ENCODE measurements around the gene KRTDAP. TPM values are rescaled to one million over a fixed set of nuclear protein-coding genes. Genes with fewer than 3 reads are reported as not detected.

The KRTDAP gene
- total RNA-seq, 1 experiment from 2014 or later: not detected

DNA sequence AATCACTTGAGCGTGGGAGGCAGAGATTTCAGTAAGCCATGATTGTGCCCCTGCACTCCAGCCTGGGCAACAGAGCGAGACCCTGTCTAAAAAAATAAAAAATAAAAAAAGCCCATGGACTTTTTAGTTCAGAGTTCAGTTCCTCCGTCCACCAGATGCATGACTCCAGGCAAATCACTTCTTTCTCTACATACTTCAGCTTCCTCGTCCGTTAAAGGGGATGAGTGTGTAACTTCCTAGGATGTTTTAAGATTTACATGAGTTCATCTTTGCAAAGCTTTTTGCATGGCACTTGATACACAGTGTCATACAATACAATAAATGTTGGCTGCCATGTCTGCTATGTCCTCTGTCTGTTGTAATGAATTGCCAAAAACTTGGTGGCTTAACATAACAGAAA lies 52.2 kb downstream of the KRTDAP start:
- Histone ChIP-seq H3K4me3 (no peak overlapping the region), H3K27ac (no peak overlapping the region), H3K36me3 (no peaks in the 10 kb centered on the region), H3K4me1 (no peaks in the 10 kb centered on the region), H3K9me3 (replicated peaks) (no peaks in the 10 kb centered on the region), H3K27me3 (peaks cover 25% of the 10 kb centered on the region)
- DNase-seq: no peak

DNA sequence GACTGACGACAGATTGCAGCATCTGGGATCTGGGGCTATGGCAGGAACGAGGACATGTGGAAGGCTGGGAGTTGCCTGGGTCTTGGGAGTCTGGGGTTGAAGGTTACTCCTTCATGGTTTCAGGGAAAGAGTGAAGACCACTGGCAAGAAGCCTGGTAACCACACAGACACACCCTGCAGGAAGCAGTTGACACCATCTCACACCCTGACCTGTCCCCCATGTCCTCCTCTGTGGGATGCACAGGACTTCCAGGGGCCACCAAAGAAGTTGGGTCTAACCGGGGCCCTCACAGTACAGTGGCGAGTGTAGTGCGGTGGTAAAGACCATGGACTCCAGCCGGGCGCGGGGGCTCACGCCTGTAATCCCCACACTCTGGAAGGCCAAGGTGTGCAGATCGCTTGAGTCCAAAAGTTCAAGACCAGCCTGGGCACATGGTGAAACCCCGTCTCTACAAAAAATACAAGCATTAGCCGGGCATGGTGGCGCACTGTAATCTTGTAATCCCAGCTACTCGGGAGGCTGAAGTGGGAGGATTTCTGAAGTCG lies 52.8 kb downstream of the KRTDAP start:
- H3K9me3 ChIP-seq (replicated peaks): no peaks in the 10 kb centered on the region
- DNase-seq: no peak
- H3K27me3 ChIP-seq: peaks cover 25% of the 10 kb centered on the region
- no peaks in the 10 kb centered on the region for H3K36me3 ChIP-seq
- no peak overlapping the region for H3K27ac ChIP-seq
- no peaks in the 10 kb centered on the region for H3K4me1 ChIP-seq
- no peak overlapping the region for H3K4me3 ChIP-seq

Other genes with a start within 250 kb of the KRTDAP start
- gene LSR, start 241.5 kb downstream of the KRTDAP start, total RNA-seq (2014; rRNA removed; shearing (Covaris generic)): 0.59 and 0.96 TPM in 2 replicates
- gene USF2, start 221.5 kb downstream of the KRTDAP start, total RNA-seq (2014; rRNA removed; shearing (Covaris generic)): 104 and 105 TPM in 2 replicates
- gene HAMP, start 207.9 kb downstream of the KRTDAP start, total RNA-seq (2014; rRNA removed; shearing (Covaris generic)): 0.47 and 0.68 TPM in 2 replicates
- gene MAG, start 198.3 kb downstream of the KRTDAP start, total RNA-seq (2014; rRNA removed; shearing (Covaris generic)): 1.2 and 3.6 TPM in 2 replicates
- 0.04 TPM in 1 of 2 replicates, not detected in the other for gene CD22, start 161.3 kb downstream of the KRTDAP start, total RNA-seq (2014; rRNA removed; shearing (Covaris generic))
- not detected in 2 replicates for gene FFAR1, start 142.6 kb downstream of the KRTDAP start, total RNA-seq (2014; rRNA removed; shearing (Covaris generic))
- gene FFAR3, start 132.0 kb downstream of the KRTDAP start, total RNA-seq (2014; rRNA removed; shearing (Covaris generic)): not detected in 2 replicates
- gene GPR42, start 119.4 kb downstream of the KRTDAP start, total RNA-seq (2014; rRNA removed; shearing (Covaris generic)): not detected in 2 replicates
- not detected in 2 replicates for gene FFAR2, start 42.2 kb downstream of the KRTDAP start, total RNA-seq (2014; rRNA removed; shearing (Covaris generic))
- not detected in 2 replicates for gene DMKN, start 23.2 kb upstream of the KRTDAP start, total RNA-seq (2014; rRNA removed; shearing (Covaris generic))
- gene SBSN, start 37.8 kb upstream of the KRTDAP start, total RNA-seq (2014; rRNA removed; shearing (Covaris generic)): not detected in 2 replicates
- not detected in 2 replicates for gene GAPDHS, start 43.0 kb upstream of the KRTDAP start, total RNA-seq (2014; rRNA removed; shearing (Covaris generic))
- gene TMEM147, start 55.2 kb upstream of the KRTDAP start, total RNA-seq (2014; rRNA removed; shearing (Covaris generic)): 110 TPM in 2 replicates
- gene ATP4A, start 73.2 kb upstream of the KRTDAP start, total RNA-seq (2014; rRNA removed; shearing (Covaris generic)): 0.14 TPM in 1 of 2 replicates, not detected in the other
- gene PMIS2, start 95.7 kb upstream of the KRTDAP start, total RNA-seq (2014; rRNA removed; shearing (Covaris generic)): not detected in 2 replicates
- gene HAUS5, start 122.3 kb upstream of the KRTDAP start, total RNA-seq (2014; rRNA removed; shearing (Covaris generic)): 17.2 and 22.7 TPM in 2 replicates
- gene RBM42, start 138.6 kb upstream of the KRTDAP start, total RNA-seq (2014; rRNA removed; shearing (Covaris generic)): 69.9 and 71.3 TPM in 2 replicates
- 2.4 and 4.1 TPM in 2 replicates for gene ETV2, start 151.3 kb upstream of the KRTDAP start, total RNA-seq (2014; rRNA removed; shearing (Covaris generic))
- gene COX6B1, start 157.9 kb upstream of the KRTDAP start, total RNA-seq (2014; rRNA removed; shearing (Covaris generic)): 436 and 590 TPM in 2 replicates
- gene UPK1A, start 176.1 kb upstream of the KRTDAP start, total RNA-seq (2014; rRNA removed; shearing (Covaris generic)): not detected in 2 replicates
- not detected in 2 replicates for gene ZBTB32, start 214.1 kb upstream of the KRTDAP start, total RNA-seq (2014; rRNA removed; shearing (Covaris generic))
- 13.1 and 15.1 TPM in 2 replicates for gene KMT2B, start 227.5 kb upstream of the KRTDAP start, total RNA-seq (2014; rRNA removed; shearing (Covaris generic))